GM20431 (cell line): ENCODE measurements around the gene CORO2A.

ENCODE experiments used
- in situ Hi-C: fragments of 300-500 bp; cut with MseI, MboI; formaldehyde crosslinking; loops from one replicate; pipeline ENCODE4 v1.15.0; 2020; ENCODE audit warnings: low sequenced_read_pairs; ENCODE audit not compliant: unreplicated experiment

CORO2A gene

DNA sequence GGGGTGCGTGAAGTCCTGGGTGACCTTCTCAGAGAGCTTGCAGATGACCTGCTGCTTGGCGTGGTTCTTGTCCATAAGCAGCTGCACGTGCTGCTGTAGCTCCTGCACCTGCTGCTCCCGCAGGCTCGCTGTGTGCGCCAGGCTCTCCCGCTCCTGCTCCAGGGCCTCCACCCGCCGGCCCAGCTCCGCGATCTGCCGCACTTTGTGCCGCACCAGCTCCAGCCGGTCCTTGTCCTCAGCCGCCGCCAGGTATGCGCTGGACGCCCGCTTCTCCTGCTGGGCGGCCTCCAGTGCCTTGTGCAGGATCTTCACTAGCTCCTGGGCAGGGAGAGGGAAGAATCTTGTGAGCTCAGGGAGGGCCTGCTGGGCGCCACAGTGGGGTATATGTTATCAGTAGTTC is 28.5 kb upstream of the CORO2A start:
- in situ Hi-C loops = no loop called here

GRCh38 chr9:98219794-98220370 is 27.4 kb upstream of the CORO2A start:
- in situ Hi-C loops = no loop called here

GRCh38 chr9:98219364-98219716 is 26.9 kb upstream of the CORO2A start:
- in situ Hi-C loops = no loop called here

GRCh38 chr9:98218562-98219363 is 26.3 kb upstream of the CORO2A start:
- in situ Hi-C loops = no loop called here

DNA sequence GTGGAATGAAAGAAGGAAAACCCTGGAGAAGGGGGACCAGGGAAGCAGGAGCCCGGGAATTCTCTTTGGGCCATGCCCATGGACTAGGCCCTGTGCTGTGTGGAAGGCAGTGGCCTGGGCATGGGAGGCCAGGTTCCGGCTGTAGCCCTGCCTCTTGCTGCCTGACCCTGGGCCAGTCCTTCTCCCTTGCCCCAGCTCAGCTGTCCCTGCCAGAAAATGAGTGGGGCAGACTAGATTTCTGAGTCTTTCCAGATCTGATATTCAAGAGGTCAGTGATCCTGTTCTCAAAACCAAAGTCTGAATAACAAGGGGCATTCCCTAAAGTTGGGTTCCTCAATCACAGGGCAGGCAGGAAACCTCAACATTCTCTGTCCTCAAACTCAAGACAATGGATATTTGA is 24.8 kb upstream of the CORO2A start:
- in situ Hi-C loops = no loop called here

GRCh38 chr9:98216391-98216790 is 24.0 kb upstream of the CORO2A start:
- in situ Hi-C loops = no loop called here

- in situ Hi-C loops = no loop called here
Observed at GRCh38 chr9:98215821-98216220, 23.4 kb upstream of the CORO2A start.

GRCh38 chr9:98215271-98215670 is 22.8 kb upstream of the CORO2A start:
- in situ Hi-C loops = no loop called here

DNA sequence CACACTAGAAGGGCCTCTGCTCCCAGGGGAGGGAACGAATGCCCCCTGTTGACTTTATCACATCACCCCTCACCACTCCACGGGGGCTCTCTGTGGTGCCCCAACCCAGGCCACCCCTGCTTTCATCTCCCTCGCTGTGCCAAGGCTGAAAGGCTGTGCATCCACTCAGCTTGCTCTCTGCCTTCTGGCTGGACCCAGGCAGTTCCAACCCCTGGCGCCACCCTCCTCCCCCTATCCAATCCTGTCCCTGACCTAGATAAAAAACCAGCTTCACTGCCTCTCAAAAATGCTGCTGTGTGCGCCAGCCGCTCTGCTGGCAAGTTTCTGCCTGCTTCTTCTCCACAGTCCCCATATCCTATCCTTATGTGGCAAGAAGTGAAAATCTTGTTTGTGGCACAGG is 22.4 kb upstream of the CORO2A start:
- in situ Hi-C loops = no loop called here

GRCh38 chr9:98211260-98211659 is 18.8 kb upstream of the CORO2A start:
- in situ Hi-C loops = no loop called here

DNA sequence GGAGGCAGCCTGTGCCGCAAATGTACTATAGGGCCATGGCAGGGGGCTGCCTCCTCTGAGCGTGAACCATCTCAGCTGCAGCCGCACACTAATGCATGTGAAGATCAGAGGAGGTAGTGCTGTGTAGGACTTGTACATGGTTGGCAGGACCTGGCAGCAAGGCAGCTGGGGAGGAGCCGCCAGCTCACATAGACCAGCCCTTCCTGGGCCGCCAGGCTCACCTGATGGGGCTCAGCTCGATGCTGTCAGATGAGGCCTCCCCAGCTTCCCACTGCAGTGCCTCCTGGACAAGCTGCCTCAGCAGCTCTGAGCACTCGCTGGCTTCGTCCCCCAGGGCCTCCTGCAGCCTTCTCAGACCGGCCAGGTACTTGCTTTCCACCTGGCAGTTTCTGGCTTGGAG is 18.0 kb upstream of the CORO2A start:
- in situ Hi-C loops = no loop called here

GRCh38 chr9:98209530-98209929 is 17.1 kb upstream of the CORO2A start:
- in situ Hi-C loops = no loop called here

DNA sequence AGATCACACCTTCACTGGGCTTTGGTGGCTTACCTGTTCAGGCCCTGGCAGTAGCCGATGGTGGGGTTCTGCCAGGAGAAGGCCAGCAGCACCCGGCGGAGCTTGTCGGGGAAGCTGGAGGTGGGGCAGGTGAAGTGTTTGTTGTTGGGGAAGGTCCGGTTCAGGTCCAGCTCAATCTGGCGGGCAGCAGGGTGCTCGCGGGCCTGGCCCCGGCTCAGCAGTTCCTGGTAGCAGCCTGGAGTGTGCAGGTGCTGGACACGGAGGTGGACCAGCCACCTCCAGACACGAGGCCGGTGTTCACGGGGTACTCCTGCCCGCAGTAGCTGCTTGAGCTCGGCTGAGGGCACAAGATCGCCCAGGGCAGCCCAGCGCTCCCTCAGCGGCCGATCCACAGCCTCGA is 16.2 kb upstream of the CORO2A start:
- in situ Hi-C loops = no loop called here

GRCh38 chr9:98207606-98208005 is 15.2 kb upstream of the CORO2A start:
- in situ Hi-C loops = no loop called here

DNA sequence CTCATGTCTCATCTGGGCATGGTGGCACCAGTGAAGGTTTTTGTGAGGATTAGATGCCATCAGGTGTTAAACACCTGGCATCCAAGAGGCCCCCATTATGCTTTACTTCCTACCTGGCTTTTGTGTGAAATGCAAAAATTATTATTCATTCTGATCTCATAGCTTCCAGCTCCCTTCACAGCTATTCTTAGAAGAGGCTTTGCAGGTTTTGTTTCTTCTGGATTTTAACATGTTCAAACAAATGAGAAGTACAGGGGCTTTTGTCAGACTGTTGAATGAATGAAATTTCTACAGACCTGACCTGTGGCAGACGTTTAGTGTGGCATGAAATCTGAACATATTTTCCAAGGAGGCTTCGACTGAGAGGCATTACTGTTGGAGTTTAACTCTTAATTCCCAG is 14.3 kb upstream of the CORO2A start:
- in situ Hi-C loops = no loop called here

- in situ Hi-C loops = no loop called here
Observed at GRCh38 chr9:98204692-98205091, 12.3 kb upstream of the CORO2A start.

- in situ Hi-C loops = no loop called here
Observed at GRCh38 chr9:98203153-98203552, 10.7 kb upstream of the CORO2A start.

DNA sequence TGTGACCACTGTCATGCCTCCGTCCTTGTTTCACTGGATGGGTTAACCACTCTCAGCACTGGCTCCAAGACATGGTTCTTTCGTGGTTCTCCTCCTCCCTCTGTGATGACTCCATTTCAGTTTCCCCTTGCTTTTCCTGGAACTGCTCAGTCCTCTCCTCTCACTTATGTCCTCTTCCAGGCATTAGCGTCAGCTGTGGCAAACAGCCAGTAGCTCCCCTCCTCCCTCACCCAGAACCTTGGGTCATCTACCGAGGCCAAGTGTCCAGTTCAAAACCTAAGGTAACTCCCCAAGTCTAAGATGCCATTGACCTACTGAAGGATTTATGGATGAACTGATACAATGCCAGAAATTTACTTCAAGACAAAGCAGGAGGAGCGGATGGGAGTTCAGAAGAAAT is 9.8 kb upstream of the CORO2A start:
- in situ Hi-C loops = no loop called here

GRCh38 chr9:98201749-98202148 is 9.3 kb upstream of the CORO2A start:
- in situ Hi-C loops = no loop called here

- in situ Hi-C loops = no loop called here
Observed at GRCh38 chr9:98201102-98201501, 8.7 kb upstream of the CORO2A start.

GRCh38 chr9:98199388-98200033 is 7.1 kb upstream of the CORO2A start:
- in situ Hi-C loops = no loop called here

- in situ Hi-C loops = no loop called here
Observed at GRCh38 chr9:98195671-98196070, 3.2 kb upstream of the CORO2A start.
